Panc1 (cell line): ENCODE measurements around the gene CTLA4. TPM values are rescaled to one million over a fixed set of nuclear protein-coding genes. Genes with fewer than 3 reads are reported as not detected.

Experiments used
- ATAC-seq: fragments of 200-7000 bp; cut with Tn5 transposase; 2 replicates; pipeline ENCODE4 v1.9.1; 2020; ENCODE audit warnings: mild to moderate bottlenecking, moderate library complexity
- BruUV-seq: library from RNA; stranded (reverse); fragments of 400-500 nt; replicated peaks from 2 replicates; lab custom pipeline; 2021; lab: Mats Ljungman, UMichigan
- CTCF ChIA-PET: fragments of 300-600 bp; sonication (Branson Sonifier 250); formaldehyde crosslinking; loops from one replicate; lab custom pipeline; 2022; ENCODE audit warnings: antibody characterized with exemption; lab: Charles Lee
- POLR2A ChIA-PET: fragments of 300-600 bp; sonication (Branson Sonifier 250); formaldehyde crosslinking; loops from one replicate; lab custom pipeline; 2022; ENCODE audit warnings: antibody characterized with exemption; lab: Charles Lee
- DNase-seq: peaks from one replicate; pipeline ENCODE4 v3.0.0-alpha.2; 2010; ENCODE audit warnings: low read depth, low spot score
- H3K27ac ChIP-seq: 2 replicates; pipeline ENCODE4 v1.5.1; 2011; ENCODE audit warnings: mild to moderate bottlenecking, low read length, inconsistent platforms
- H3K27me3 ChIP-seq: fragments of 200-500 bp; sonication (Bioruptor generic); 2 replicates; pipeline ENCODE4 v1.6.0; 2014; ENCODE audit warnings: low read length, inconsistent platforms; ENCODE audit not compliant: control insufficient read depth, insufficient read depth
- H3K36me3 ChIP-seq: fragments of 200-500 bp; sonication (Bioruptor generic); 2 replicates; pipeline ENCODE4 v1.5.1; 2014; ENCODE audit warnings: inconsistent platforms, mild to moderate bottlenecking, low read length, moderate library complexity; ENCODE audit not compliant: control insufficient read depth, insufficient read depth
- H3K4me1 ChIP-seq: 2 replicates; pipeline ENCODE4 v1.5.1; 2011; ENCODE audit warnings: inconsistent platforms, mild to moderate bottlenecking, low read length, moderate library complexity; ENCODE audit not compliant: control insufficient read depth, insufficient read depth
- H3K4me3 ChIP-seq, 2 experiments: 2 replicates each; pipeline ENCODE4 v1.5.1; 2011 to 2012; ENCODE audit warnings: low read depth in 2 of 2, low read length in 2 of 2, mild to moderate bottlenecking in 2 of 2, inconsistent platforms in 1 of 2, moderate library complexity in 1 of 2
- H3K9me3 ChIP-seq: fragments of 200-500 bp; sonication (Bioruptor generic); 2 replicates; pipeline ENCODE4 v1.5.1; 2014; ENCODE audit warnings: low read depth, mild to moderate bottlenecking, inconsistent platforms, low read length, moderate library complexity; ENCODE audit not compliant: control insufficient read depth, insufficient read depth
- CTCF ChIP-seq: fragments of 450-650 bp; IDR thresholded peaks from 2 replicates; pipeline ENCODE4 v1.5.1; 2017; ENCODE audit warnings: mild to moderate bottlenecking
- POLR2AphosphoS5 ChIP-seq: IDR thresholded peaks from 2 replicates; pipeline ENCODE4 v1.6.1; 2012; ENCODE audit warnings: mild to moderate bottlenecking, low read depth, low read length, moderate library complexity
- SIN3A ChIP-seq: IDR thresholded peaks from 2 replicates; pipeline ENCODE4 v1.6.1; 2012; ENCODE audit warnings: low read depth, mild to moderate bottlenecking, low read length, moderate library complexity, borderline replicate concordance; ENCODE audit not compliant: insufficient read depth
- TCF7L2 ChIP-seq: IDR thresholded peaks from 2 replicates; pipeline ENCODE4 v1.6.1; 2011; ENCODE audit warnings: mild to moderate bottlenecking, low read depth, low read length, inconsistent platforms
- in situ Hi-C: cut with HindIII; loops from 2 replicates; pipeline ENCODE4 v1.10.0; 2016; ENCODE audit warnings: low sequenced_read_pairs, low pct_unique_long_range_greater_than_20kb
- intact Hi-C: fragments of 100-400 bp; cut with micrococcal nuclease; formaldehyde crosslinking; loops from one replicate; pipeline ENCODE4 v1.10.0; 2022; ENCODE audit not compliant: unreplicated experiment
- total RNA-seq: library from RNA; stranded (reverse); gene quantifications from one replicate; pipeline ENCODE4 v1.2.1, GENCODE V29; 2021; ENCODE audit not compliant: unreplicated experiment
- TF ChIP-seq, protein P1 (sequence below), 2 experiments: IDR thresholded peaks; 2 replicates each; pipeline ENCODE4 v1.6.1; 2011 to 2012; ENCODE audit warnings: low read depth in 2 of 2, control low read depth in 1 of 2, low read length in 1 of 2, mild to moderate bottlenecking in 1 of 2, moderate library complexity in 1 of 2; ENCODE audit not compliant: insufficient read depth in 1 of 2

The CTLA4 gene
- total RNA-seq, 1 experiment from 2014 or later = 0.08 TPM

DNA sequence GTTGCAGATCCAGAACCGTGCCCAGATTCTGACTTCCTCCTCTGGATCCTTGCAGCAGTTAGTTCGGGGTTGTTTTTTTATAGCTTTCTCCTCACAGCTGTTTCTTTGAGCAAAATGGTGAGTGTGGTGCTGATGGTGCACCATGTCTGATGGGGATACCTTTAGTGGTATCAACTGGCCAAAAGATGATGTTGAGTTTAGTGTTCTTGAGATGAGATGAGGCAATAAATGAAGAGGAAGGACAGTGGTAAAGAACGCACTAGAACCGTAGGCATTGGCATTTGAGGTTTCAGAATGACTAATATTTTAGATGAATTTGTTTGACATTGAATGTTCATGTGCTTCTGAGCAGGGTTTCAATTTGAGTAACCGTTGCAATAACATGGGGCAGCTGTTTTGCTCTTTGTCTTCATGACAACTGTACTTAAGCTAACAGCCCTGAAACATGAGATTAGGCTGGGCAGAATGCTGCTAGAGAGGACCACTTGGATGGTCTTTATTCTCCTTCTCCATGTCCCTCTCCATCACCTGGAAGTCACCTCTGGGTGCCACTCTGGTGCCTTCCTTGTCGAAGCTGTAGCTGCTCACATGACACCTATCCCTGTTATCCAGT lies 3.9 kb downstream of the CTLA4 start:
- Histone ChIP-seq H3K36me3 (no peaks in the 10 kb centered on the region), H3K4me3 (no peak overlapping the region), H3K4me1 (no peaks in the 10 kb centered on the region), H3K27me3 (peaks cover 18% of the 10 kb centered on the region), H3K9me3 (no peaks in the 10 kb centered on the region), H3K27ac (no peak overlapping the region)
- TF ChIP-seq TCF7L2 (no peak), POLR2AphosphoS5 (no peak), SIN3A (no peak), CTCF (no peak)
- TF ChIP-seq, protein P1, sequence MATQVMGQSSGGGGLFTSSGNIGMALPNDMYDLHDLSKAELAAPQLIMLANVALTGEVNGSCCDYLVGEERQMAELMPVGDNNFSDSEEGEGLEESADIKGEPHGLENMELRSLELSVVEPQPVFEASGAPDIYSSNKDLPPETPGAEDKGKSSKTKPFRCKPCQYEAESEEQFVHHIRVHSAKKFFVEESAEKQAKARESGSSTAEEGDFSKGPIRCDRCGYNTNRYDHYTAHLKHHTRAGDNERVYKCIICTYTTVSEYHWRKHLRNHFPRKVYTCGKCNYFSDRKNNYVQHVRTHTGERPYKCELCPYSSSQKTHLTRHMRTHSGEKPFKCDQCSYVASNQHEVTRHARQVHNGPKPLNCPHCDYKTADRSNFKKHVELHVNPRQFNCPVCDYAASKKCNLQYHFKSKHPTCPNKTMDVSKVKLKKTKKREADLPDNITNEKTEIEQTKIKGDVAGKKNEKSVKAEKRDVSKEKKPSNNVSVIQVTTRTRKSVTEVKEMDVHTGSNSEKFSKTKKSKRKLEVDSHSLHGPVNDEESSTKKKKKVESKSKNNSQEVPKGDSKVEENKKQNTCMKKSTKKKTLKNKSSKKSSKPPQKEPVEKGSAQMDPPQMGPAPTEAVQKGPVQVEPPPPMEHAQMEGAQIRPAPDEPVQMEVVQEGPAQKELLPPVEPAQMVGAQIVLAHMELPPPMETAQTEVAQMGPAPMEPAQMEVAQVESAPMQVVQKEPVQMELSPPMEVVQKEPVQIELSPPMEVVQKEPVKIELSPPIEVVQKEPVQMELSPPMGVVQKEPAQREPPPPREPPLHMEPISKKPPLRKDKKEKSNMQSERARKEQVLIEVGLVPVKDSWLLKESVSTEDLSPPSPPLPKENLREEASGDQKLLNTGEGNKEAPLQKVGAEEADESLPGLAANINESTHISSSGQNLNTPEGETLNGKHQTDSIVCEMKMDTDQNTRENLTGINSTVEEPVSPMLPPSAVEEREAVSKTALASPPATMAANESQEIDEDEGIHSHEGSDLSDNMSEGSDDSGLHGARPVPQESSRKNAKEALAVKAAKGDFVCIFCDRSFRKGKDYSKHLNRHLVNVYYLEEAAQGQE (IDR thresholded peaks at IDR 0.05; ENCODE audit: insufficient read depth in 1 of 2, low read depth in 2 of 2, low read length in 1 of 2) = no peak
- no TSS peak for BruUV-seq
- no peak for ATAC-seq
- in situ Hi-C loops = no loop called here
- no peak for DNase-seq
- ChIA-PET POLR2A (no interaction called here), CTCF (no interaction called here)
- intact Hi-C loops = no loop called here

DNA sequence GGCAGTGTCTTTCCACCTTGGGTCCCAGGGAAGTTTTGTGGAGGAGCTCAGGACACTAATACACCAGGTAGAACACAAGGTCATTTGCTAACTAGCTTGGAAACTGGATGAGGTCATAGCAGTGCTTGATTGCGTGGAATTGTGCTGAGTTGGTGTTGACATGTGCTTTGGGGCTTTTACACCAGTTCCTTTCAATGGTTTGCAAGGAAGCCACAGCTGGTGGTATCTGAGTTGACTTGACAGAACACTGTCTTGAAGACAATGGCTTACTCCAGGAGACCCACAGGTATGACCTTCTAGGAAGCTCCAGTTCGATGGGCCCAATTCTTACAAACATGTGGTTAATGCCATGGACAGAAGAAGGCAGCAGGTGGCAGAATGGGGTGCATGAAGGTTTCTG lies 5.9 kb downstream of the CTLA4 start:
- Histone ChIP-seq H3K36me3 (no peaks in the 10 kb centered on the region), H3K4me1 (no peaks in the 10 kb centered on the region), H3K9me3 (no peaks in the 10 kb centered on the region), H3K27me3 (peaks cover 10% of the 10 kb centered on the region), H3K27ac (no peak overlapping the region), H3K4me3 (no peak overlapping the region)
- POLR2A ChIA-PET = no interaction called here
- CTCF ChIA-PET = no interaction called here
- TF ChIP-seq TCF7L2 = no peak
- no peak for TF ChIP-seq CTCF
- TF ChIP-seq SIN3A = no peak
- intact Hi-C loops = no loop called here
- ATAC-seq (no peak), DNase-seq (no peak)
- no TSS peak for BruUV-seq
- in situ Hi-C loops = no loop called here
